Muscle layer of duodenum (tissue), 2 donors: ENCODE data around the gene RNF13.

ENCODE experiments used
- H3K27ac ChIP-seq: one replicate; pipeline ENCODE4 v1.7.0; 2013; ENCODE audit warnings: mild to moderate bottlenecking, low read length
- H3K27me3 ChIP-seq: one replicate; pipeline ENCODE4 v1.7.0; 2013; ENCODE audit warnings: low read depth, mild to moderate bottlenecking, control low read depth, low read length
- H3K36me3 ChIP-seq, 2 donors: one replicate each; pipeline ENCODE4 v1.7.0; 2013; ENCODE audit warnings: low read length in 2 of 2, control low read depth in 1 of 2, mild to moderate bottlenecking in 1 of 2; ENCODE audit not compliant: insufficient read depth in 2 of 2, control insufficient read depth in 1 of 2
- H3K4me1 ChIP-seq, 2 donors: one replicate each; pipeline ENCODE4 v1.7.0; 2013; ENCODE audit warnings: low read length in 2 of 2, mild to moderate bottlenecking in 2 of 2, control low read depth in 1 of 2, moderate library complexity in 1 of 2; ENCODE audit not compliant: insufficient read depth in 2 of 2, control insufficient read depth in 1 of 2
- H3K4me3 ChIP-seq, 2 donors: one replicate each; pipeline ENCODE4 v1.7.0; 2013; ENCODE audit warnings: low read length in 2 of 2, low read depth in 1 of 2, mild to moderate bottlenecking in 1 of 2
- H3K9me3 ChIP-seq, 2 donors: one replicate each; pipeline ENCODE4 v1.7.0; 2013; ENCODE audit warnings: low read length in 2 of 2, control low read depth in 1 of 2, mild to moderate bottlenecking in 1 of 2; ENCODE audit not compliant: control insufficient read depth in 1 of 2
- donor health status: healthy.

Gene RNF13

DNA sequence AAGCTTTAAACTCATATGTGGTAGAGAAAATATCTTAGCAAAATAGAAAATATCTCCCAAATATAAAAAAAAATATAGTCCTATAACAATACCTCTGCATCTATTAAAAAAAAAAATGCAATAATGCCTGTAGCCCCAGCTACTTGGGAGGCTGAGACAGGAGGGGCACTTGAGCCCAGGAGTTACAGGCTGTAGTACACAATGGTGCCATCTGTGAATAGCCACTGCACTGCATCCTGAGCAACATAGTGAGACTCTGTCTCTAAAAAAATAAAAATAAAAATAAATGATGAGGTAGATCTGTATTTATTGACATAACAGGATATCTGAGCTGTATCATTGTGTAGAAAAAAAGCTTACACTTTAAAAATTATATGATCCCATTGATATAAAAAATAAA, 87.3 kb downstream of the RNF13 start:
- H3K36me3 ChIP-seq = peaks cover 0 to 6% of the 10 kb centered on the region in 2 donors
- no peaks in the 10 kb centered on the region for H3K9me3 ChIP-seq
- peaks cover 0 to 7% of the 10 kb centered on the region in 2 donors for H3K4me1 ChIP-seq
- H3K27ac ChIP-seq = no peak overlapping the region
- no peaks in the 10 kb centered on the region for H3K27me3 ChIP-seq
- H3K4me3 ChIP-seq = no peak overlapping the region

DNA sequence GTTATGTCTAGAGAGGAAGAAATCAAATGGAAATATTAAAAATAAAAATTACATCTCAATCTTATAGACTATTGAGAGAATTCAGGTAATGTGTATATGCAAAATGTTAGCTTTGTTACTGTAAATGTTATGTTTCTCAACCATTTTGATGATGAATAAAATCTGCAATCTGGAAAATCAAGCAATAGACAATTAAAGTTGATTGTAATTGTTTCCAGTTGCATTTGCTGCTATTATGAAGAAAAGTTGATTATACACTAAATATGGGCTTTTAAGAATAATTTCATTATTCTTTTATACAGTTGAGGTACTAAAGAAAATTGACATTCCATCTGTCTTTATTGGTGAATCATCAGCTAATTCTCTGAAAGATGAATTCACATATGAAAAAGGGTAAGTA, 88.8 kb downstream of the RNF13 start:
- H3K4me1 ChIP-seq = peaks cover 0 to 7% of the 10 kb centered on the region in 2 donors
- no peaks in the 10 kb centered on the region for H3K27me3 ChIP-seq
- H3K36me3 ChIP-seq = no peaks in the 10 kb centered on the region
- H3K4me3 ChIP-seq = no peak overlapping the region
- no peak overlapping the region for H3K27ac ChIP-seq
- H3K9me3 ChIP-seq = no peaks in the 10 kb centered on the region

DNA sequence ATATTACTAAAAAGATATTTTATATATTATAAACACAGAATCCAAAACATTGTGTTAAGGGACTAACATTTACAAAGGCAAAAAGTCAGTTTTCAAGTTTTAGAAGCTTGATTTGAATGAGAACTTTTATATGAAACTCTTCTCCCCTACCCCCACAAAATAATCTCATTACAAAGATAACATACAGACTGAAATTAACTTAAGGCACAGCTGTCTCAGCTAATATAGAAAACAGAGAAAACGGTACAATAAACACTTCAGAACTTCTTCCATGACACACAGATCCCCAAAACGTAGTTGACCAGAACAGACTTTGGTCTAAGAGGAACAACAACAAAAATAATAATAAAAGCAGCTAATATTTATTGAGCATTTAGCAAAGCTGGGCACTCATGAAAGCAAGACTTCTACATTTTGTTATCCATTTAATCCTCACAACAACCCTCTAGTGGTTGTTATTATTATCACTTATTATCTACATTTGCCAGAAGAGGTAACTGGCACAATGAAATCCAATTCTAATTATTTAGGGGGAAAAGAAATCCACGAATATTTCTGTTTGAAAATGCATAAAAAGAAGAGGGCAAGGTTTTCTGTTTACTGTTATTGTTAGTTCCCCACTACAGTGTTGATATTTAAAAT, 89.6 kb downstream of the RNF13 start:
- no peak overlapping the region for H3K27ac ChIP-seq
- no peaks in the 10 kb centered on the region for H3K27me3 ChIP-seq
- H3K9me3 ChIP-seq = no peaks in the 10 kb centered on the region
- peaks cover 0 to 7% of the 10 kb centered on the region in 2 donors for H3K4me1 ChIP-seq
- no peaks in the 10 kb centered on the region for H3K36me3 ChIP-seq
- H3K4me3 ChIP-seq = no peak overlapping the region

DNA sequence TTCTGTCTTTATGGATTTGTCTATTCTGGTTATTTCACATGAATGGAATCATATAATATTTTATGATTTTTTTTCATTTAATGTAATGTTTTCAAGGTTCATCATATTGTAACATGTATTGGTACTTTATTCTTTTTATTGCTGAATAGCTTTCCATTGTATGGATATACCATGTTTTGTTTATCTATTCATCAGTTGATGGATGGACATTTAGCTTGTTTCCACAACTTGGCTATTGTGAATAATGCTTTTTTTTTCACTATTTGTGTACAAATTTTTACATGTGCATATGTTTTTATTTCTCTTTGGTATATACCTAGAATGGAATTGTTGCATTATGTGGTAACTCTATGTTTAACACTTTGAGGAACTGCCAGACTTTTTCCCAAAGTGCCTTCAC, 93.0 kb downstream of the RNF13 start:
- H3K27ac ChIP-seq = no peak overlapping the region
- H3K36me3 ChIP-seq = no peaks in the 10 kb centered on the region
- H3K4me1 ChIP-seq = peaks cover 5 to 18% of the 10 kb centered on the region in 2 donors
- H3K9me3 ChIP-seq = no peaks in the 10 kb centered on the region
- H3K27me3 ChIP-seq = no peaks in the 10 kb centered on the region
- no peak overlapping the region for H3K4me3 ChIP-seq

DNA sequence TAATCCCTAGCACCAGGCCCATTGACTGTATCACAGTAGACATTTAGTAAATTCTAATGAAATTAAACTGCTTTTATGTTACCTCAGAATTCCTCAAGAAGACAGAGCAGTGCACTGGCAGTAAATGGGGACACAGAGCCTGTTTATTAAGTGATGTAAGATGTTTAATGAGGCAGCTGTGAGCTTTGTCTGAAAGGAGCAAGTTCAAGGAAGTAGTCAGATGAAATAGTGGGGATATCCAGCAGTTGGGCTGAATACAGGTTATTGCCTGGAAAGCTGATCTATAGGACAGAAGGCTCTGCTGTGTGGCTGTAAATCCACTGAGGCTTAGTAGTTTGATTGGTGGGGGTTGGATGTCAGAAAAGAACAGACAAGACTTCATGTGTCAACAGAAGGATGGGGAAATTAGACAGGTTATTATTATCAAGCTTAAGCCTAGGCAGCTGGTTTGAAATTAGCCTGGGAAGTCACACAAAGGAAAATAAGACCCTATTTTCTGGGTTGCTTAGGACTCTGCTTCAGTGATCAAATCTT, 95.5 kb downstream of the RNF13 start:
- H3K27ac ChIP-seq = no peak overlapping the region
- H3K4me1 ChIP-seq = peaks cover 5 to 18% of the 10 kb centered on the region in 2 donors
- no peaks in the 10 kb centered on the region for H3K27me3 ChIP-seq
- H3K36me3 ChIP-seq = peaks cover 0 to 5% of the 10 kb centered on the region in 2 donors
- no peaks in the 10 kb centered on the region for H3K9me3 ChIP-seq
- no peak overlapping the region for H3K4me3 ChIP-seq

DNA sequence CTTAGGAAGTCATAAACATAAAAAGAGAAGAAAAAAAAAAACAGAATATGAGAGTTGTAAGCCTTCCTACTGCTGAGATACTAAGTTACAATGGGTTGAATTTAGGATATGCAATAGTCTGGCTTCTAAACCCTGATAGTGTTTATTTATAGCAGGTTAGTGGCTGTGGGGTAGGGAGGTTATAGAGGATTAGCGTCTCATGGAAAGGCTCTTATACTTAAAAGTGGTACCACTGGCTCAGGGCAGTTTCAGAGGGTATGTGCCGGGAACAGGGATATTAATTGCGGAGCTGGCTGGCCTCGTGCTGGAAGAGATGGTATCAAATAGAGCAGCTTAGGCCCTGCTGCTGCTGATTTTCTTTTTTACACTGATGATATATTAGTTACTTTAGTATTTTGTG, 96.9 kb downstream of the RNF13 start:
- no peaks in the 10 kb centered on the region for H3K9me3 ChIP-seq
- H3K27ac ChIP-seq = no peak overlapping the region
- H3K36me3 ChIP-seq = peaks cover 0 to 9% of the 10 kb centered on the region in 2 donors

DNA sequence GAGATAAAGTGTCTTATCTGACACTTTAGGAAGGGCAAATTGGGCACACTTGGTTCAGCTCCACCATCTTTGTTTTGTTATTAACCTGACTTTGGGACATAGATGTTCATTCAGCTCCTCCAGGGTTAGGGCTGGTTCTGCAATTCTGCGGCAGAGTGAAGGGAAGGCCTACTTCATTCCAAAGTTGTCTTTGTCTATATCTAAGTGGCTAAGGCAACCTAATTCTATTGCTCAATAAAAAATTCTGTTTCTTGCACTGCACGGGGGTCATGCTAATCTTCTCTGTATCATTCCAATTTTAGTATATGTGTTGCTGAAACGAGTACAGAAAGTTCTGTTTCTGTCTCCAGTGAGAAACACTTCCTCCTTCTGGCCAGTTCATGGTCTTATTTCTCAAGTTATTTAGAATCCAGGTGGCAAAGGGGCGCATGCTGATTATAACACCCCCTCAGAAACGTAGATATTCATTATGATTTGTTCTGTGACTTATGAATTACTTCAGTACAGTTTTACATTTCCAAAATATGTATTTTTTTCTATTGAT, 104.2 kb downstream of the RNF13 start:
- H3K27me3 ChIP-seq = no peaks in the 10 kb centered on the region

More for the DNA sequence above, 96.9 kb downstream of the RNF13 start:
- Histone ChIP-seq H3K27me3 (no peaks in the 10 kb centered on the region), H3K4me1 (peaks cover 5 to 18% of the 10 kb centered on the region in 2 donors), H3K4me3 (no peak overlapping the region)

DNA sequence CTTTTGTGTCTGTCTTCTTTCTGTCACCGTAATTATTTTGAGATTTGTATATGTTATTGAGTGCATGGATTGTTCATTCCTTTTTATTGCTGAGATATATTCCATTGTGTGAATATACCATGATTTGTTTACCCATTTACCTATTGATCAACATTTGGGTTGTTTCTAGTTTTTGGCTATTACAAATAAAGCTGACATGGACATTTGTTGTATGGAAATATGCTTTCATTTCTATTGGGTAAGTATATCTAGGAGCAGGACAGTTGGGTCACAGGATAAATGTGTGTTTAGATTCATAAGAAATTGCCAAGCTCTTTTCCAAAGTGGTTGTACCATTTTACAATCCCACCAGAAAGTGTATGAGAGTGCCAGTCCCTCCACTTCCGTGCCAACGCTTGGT, 106.5 kb downstream of the RNF13 start:
- Histone ChIP-seq H3K36me3 (peaks cover 4 to 14% of the 10 kb centered on the region in 2 donors), H3K9me3 (no peaks in the 10 kb centered on the region), H3K4me1 (no peaks in the 10 kb centered on the region), H3K27ac (no peak overlapping the region), H3K4me3 (no peak overlapping the region), H3K27me3 (no peaks in the 10 kb centered on the region)

More for the DNA sequence above, 104.2 kb downstream of the RNF13 start:
- H3K27ac ChIP-seq = no peak overlapping the region
- H3K4me1 ChIP-seq = no peaks in the 10 kb centered on the region
- peaks cover 8 to 9% of the 10 kb centered on the region in 2 donors for H3K36me3 ChIP-seq
- no peaks in the 10 kb centered on the region for H3K9me3 ChIP-seq
- no peak overlapping the region for H3K4me3 ChIP-seq

DNA sequence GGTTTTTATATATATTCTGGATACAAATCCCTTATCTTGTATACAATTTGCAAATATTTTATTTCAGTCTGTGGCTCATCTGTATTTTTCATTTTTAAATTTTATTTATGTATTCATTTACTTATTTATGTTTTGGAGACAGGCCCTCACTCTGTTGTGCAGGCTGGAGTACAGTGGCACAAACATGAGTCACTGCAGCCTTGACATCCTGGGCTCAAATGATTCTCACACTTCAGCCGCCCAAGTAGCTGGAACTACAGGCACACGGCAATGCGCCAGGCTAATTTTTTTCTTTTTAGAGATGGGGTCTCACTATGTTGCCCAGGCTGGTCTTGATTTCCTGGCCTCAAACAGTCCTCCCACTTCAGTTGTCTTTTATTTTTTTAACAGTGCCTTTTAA, 107.1 kb downstream of the RNF13 start:
- no peaks in the 10 kb centered on the region for H3K27me3 ChIP-seq
- H3K9me3 ChIP-seq = no peaks in the 10 kb centered on the region
- H3K27ac ChIP-seq = no peak overlapping the region
- H3K4me1 ChIP-seq = no peaks in the 10 kb centered on the region
- peaks cover 4 to 14% of the 10 kb centered on the region in 2 donors for H3K36me3 ChIP-seq
- no peak overlapping the region for H3K4me3 ChIP-seq

DNA sequence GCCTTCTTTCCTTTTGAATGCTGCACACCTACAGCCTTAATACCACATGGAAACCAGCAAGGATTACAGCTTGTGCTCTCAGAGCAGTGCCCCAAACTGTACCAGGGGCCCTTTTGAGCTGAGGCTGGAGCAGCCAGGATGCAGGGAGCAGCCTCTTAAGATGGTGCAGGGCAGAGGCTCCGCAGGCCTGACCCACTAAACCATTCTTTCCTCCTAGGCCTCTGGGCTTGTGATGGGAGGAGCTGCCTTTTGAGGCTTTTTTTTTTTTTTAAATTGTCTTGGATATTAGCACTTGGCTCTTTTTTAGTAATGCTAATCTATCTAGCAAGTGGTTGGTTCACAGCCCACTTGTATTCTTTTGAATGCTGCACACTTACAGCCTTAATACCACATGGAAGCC, 120.0 kb downstream of the RNF13 start:
- Histone ChIP-seq H3K4me3 (no peak overlapping the region), H3K27ac (no peak overlapping the region), H3K27me3 (no peaks in the 10 kb centered on the region), H3K4me1 (peaks cover 0 to 8% of the 10 kb centered on the region in 2 donors), H3K9me3 (no peaks in the 10 kb centered on the region), H3K36me3 (peaks cover 3 to 27% of the 10 kb centered on the region in 2 donors)

DNA sequence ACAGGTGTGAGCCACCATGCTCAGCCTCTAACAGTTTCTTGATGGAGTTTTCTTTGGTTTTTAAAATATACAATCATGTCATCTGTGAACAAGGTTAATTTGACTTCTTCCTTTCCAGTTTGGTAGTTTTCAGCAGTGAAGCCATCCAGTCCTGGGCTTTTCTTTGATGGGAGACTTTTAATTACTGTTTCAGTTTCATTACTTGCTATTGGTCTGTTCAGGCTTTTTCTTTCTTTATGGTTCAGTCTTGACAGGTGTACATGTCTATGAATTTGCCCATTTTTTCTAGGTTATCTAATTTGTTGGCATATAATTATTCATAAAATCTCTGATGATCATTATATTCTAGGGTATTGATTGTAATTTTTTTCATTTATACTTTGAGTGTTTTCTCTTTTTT, 120.8 kb downstream of the RNF13 start:
- no peak overlapping the region for H3K4me3 ChIP-seq
- H3K27ac ChIP-seq = no peak overlapping the region
- no peaks in the 10 kb centered on the region for H3K9me3 ChIP-seq
- H3K36me3 ChIP-seq = peaks cover 3 to 21% of the 10 kb centered on the region in 2 donors
- H3K4me1 ChIP-seq = peaks cover 0 to 8% of the 10 kb centered on the region in 2 donors
- H3K27me3 ChIP-seq = no peaks in the 10 kb centered on the region
